Pancreas (tissue), 10 donors: Measurements from ENCODE around the gene KLF11. TPM values are rescaled to one million over a fixed set of nuclear protein-coding genes. Genes with fewer than 3 reads are reported as not detected.

ENCODE experiments used
- ATAC-seq, 4 donors: fragments of 200-7000 bp; cut with Tn5 transposase; one replicate each; pipeline versions ENCODE4 v1.8.0 to v1.9.1; 2020; ENCODE audit warnings: mild to moderate bottlenecking in 4 of 4, moderate library complexity in 4 of 4
- DNase-seq, 6 donors: peaks; one replicate each; pipeline ENCODE4 v3.0.0-alpha.2; 2020
- FAIRE-seq: peaks from 2 replicates; lab custom pipeline; 2012; peaks lifted over from hg19 to GRCh38; lab: Jason Lieb, UNC
- H3K27ac ChIP-seq, 4 donors: fragments of 200-600 bp; sonication (generic); 1 replicate in 3 of 4; 2 replicates in 1 of 4; pipeline versions ENCODE4 v1.5.0 to v1.8.0; 2020
- H3K27me3 ChIP-seq, 4 donors: fragments of 200-600 bp; one replicate each; pipeline ENCODE4 v1.8.0; 2021
- H3K36me3 ChIP-seq, 3 donors: fragments of 200-600 bp; sonication (generic) in 1 of 3; one replicate each; pipeline versions ENCODE4 v1.5.0 to v1.8.0; 2020 to 2021
- H3K4me1 ChIP-seq, 3 donors: fragments of 200-600 bp; one replicate each; pipeline ENCODE4 v1.8.0; 2021
- H3K4me3 ChIP-seq, 4 donors: fragments of 200-600 bp; sonication (generic) in 2 of 4; one replicate each; pipeline versions ENCODE4 v1.5.0 to v1.8.0; 2020 to 2021
- H3K9me3 ChIP-seq, 4 donors: fragments of 200-600 bp; one replicate each; pipeline ENCODE4 v1.8.0; 2021
- WGBS, 2 donors: extraction: QIAGEN DNeasy Blood & Tissue Kit; methylation state at CpG; one replicate each; pipeline ENCODE4 v1.1.7; 2013; 5-methylcytosine and 5-hydroxymethylcytosine counted together
- intact Hi-C, 3 donors: fragments of 100-400 bp; cut with DNase I; formaldehyde crosslinking; loops; one replicate each; pipeline versions ENCODE4 v1.11.1 to v1.14.2; 2022
- polyA plus RNA-seq, 2 donors: library from polyadenylated mRNA; stranded (reverse); fragments of 200-250 nt; gene quantifications; one replicate each; pipeline ENCODE4 v1.2.3, GENCODE V29; 2013
- total RNA-seq, 6 donors: library from RNA; stranded (reverse); fragmentation: NEBNext Ultra II Directional in 4 of 6; extraction: Animal tissue kit (Norgen Biotek cat#: 25700) in 4 of 6; gene quantifications; one replicate each; pipeline versions ENCODE4 v1.2.1 to v1.2.4, GENCODE V29; 2021 to 2023
- TF ChIP-seq, protein P1 (sequence below), 4 donors: fragments of 200-600 bp; sonication (generic) in 3 of 4; IDR thresholded peaks; one replicate each; pipeline versions ENCODE4 v1.5.0 to v1.8.0; 2021; ENCODE audit warnings: antibody characterized with exemption in 4 of 4
- donor health status: healthy with polysubstance abuse.
- donor health status: DM: no; HTN: no; CAD: no; lungs with moderate emphysema.
- donor health status: DM: no; HTN: no; CAD: no.
- donor health status: control.
- donor health status: control.
- donor health status: Bipolar disorder and iron deficiency.
- donor health status: DM: yes; HTN: yes; CAD: no.
- donor health status: DM: no; HTN: no; CAD: no.
- donor health status: DM: no; HTN: no; CAD: no.
- donor health status: DM: yes; HTN: yes; CAD: no.

Gene KLF11
- total and polyA plus RNA-seq, 8 donors = 6.4 to 41.2 (median 21.3) TPM

DNA sequence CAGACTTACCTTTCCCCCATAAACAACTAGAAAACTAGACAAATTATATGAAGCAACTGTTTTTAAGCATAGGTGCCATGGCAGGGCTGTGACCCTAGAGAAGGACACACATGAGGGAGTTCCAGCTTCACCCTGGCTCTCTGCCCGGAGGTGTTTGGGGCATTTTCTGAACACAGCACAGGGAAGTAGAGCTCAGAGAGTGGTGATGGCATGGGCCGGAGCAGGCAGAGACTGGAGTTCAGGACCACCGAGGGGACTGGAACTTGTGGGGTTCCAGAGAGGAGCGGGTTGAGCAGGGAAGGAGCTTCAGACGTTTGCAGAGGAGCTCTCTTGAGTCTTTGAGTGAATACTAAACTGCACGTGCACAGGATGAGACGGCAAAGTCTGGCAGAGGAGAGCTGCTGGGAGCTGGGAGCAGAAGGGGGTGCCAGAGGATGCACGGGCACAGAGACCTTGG, 26.5 kb upstream of the KLF11 start:
- intact Hi-C loops = no loop called here
- 87 to 92% methylated on average over 8 of the region's 8 CpGs for WGBS, 2 donors
- no peak for ATAC-seq
- FAIRE-seq = no peak
- no peaks in the 10 kb centered on the region for H3K27me3 ChIP-seq
- TF ChIP-seq, protein P1, sequence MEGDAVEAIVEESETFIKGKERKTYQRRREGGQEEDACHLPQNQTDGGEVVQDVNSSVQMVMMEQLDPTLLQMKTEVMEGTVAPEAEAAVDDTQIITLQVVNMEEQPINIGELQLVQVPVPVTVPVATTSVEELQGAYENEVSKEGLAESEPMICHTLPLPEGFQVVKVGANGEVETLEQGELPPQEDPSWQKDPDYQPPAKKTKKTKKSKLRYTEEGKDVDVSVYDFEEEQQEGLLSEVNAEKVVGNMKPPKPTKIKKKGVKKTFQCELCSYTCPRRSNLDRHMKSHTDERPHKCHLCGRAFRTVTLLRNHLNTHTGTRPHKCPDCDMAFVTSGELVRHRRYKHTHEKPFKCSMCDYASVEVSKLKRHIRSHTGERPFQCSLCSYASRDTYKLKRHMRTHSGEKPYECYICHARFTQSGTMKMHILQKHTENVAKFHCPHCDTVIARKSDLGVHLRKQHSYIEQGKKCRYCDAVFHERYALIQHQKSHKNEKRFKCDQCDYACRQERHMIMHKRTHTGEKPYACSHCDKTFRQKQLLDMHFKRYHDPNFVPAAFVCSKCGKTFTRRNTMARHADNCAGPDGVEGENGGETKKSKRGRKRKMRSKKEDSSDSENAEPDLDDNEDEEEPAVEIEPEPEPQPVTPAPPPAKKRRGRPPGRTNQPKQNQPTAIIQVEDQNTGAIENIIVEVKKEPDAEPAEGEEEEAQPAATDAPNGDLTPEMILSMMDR (IDR thresholded peaks at IDR 0.05) = no peak
- H3K9me3 ChIP-seq = no peaks in the 10 kb centered on the region
- no peaks in the 10 kb centered on the region for H3K36me3 ChIP-seq
- peaks cover 0 to 6% (median 4%) of the 10 kb centered on the region in 3 donors for H3K4me1 ChIP-seq
- no peak overlapping the region for H3K4me3 ChIP-seq
- H3K27ac ChIP-seq = no peak overlapping the region
- DNase-seq = peak in 1 of 6 donors; percentile 37

DNA sequence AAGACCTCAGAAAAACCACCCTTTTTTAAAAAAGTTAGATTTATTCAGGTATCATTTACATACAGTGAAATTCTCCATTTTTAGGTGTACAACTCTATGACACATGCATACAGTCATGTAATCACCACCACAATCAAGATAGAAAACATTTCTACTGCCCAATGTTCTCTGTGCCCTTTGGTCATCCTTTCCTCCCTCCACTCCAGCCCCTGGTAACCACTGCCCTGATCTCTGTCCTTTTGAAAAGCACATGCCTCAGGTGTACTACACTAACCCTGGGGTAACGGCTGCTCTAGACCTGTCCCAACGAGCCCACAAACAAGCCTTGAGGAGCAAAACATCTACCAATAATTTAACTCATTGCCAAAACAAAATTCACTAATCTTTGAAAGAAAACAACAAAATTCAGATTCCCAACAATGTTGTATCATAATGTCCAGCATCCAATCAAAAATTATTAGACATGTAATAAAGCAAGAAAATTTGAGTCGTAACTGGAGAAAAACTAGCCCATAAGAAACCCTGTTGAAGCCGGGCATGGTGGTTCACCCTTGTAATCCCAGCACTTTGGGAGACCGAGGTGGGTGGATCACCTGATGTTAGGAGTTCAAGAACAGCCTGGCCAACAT, 25.9 kb upstream of the KLF11 start:
- WGBS, 2 donors = 88 to 93% methylated on average over 5 of the region's 5 CpGs
- Histone ChIP-seq H3K4me1 (peaks cover 0 to 6% (median 4%) of the 10 kb centered on the region in 3 donors), H3K9me3 (no peaks in the 10 kb centered on the region), H3K27me3 (no peaks in the 10 kb centered on the region), H3K27ac (no peak overlapping the region), H3K4me3 (no peak overlapping the region), H3K36me3 (no peaks in the 10 kb centered on the region)
- ATAC-seq = no peak
- intact Hi-C loops = no loop called here
- TF ChIP-seq, protein P1 (IDR thresholded peaks at IDR 0.05) = no peak
- DNase-seq = peak in 1 of 6 donors; percentile 4
- no peak for FAIRE-seq

- FAIRE-seq = no peak
- no peaks in the 10 kb centered on the region for H3K36me3 ChIP-seq
- H3K4me3 ChIP-seq = no peak overlapping the region
- H3K27me3 ChIP-seq = no peaks in the 10 kb centered on the region
- ATAC-seq = peak in 3 of 4 donors; percentile 37 to 54 (median 50)
- peak in 1 of 6 donors; percentile 41 for DNase-seq
- no peak overlapping the region for H3K27ac ChIP-seq
- WGBS, 2 donors = 64 to 68% methylated on average over 8 of the region's 8 CpGs
- TF ChIP-seq, protein P1 (IDR thresholded peaks at IDR 0.05) = no peak
- H3K4me1 ChIP-seq = peaks cover 0 to 6% (median 4%) of the 10 kb centered on the region in 3 donors
- intact Hi-C loops = no loop called here
- H3K9me3 ChIP-seq = no peaks in the 10 kb centered on the region
Measured at GRCh38 chr2:10019174-10019573, 24.2 kb upstream of the KLF11 start.

DNA sequence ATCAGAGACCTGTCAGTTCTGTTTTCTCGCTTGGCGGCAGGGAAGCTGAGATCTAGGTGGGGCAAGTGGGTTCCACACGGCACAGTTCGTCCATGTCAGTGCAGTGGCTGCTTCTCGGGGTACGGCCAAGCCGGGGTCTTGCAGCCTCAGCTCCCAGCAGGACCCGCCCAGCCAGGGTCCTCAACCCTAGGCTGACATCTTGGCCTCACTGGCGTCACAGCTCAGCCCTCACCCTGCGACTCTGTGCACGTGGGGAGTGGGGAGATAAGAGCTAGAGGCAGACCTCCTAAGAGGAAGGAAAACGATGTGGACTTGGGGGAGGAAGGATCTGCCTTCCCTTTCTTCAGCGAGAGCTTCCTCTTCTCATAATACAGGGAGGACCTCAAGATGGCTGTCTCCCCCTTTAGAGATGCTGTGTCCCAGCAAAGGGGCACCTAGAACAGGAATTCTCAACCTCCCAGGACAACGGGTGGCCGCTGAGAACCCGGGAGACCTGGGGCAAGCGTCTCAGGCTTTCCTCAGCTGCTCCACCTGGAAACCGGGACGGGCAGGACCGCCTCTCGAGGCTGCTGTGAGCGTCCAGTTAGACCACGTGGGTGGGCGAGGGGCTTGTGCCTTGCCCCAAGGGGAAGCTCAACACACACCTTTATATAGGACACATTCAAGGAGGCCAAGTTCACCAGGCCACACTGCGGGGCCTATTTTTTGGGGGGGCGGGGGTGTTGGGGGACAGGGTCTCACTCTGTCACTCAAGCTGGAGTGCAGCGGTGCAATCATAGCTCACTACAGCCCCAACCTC, 23.5 kb upstream of the KLF11 start:
- 90 to 92% methylated on average over 27 of the region's 27 CpGs for WGBS, 2 donors
- TF ChIP-seq, protein P1 (IDR thresholded peaks at IDR 0.05) = no peak
- H3K9me3 ChIP-seq = no peaks in the 10 kb centered on the region
- DNase-seq = peak in 1 of 6 donors; percentile 48
- H3K36me3 ChIP-seq = no peaks in the 10 kb centered on the region
- no peaks in the 10 kb centered on the region for H3K27me3 ChIP-seq
- no peak overlapping the region for H3K27ac ChIP-seq
- FAIRE-seq = no peak
- no peak for ATAC-seq
- intact Hi-C loops = no loop called here
- peaks cover 0 to 6% (median 4%) of the 10 kb centered on the region in 3 donors for H3K4me1 ChIP-seq
- no peak overlapping the region for H3K4me3 ChIP-seq
